Measurements from ENCODE around the gene ZSWIM4.
A peak's percentile ranks its signal among the peaks of the same experiment; 100 is the strongest.

Gene ZSWIM4

DNA sequence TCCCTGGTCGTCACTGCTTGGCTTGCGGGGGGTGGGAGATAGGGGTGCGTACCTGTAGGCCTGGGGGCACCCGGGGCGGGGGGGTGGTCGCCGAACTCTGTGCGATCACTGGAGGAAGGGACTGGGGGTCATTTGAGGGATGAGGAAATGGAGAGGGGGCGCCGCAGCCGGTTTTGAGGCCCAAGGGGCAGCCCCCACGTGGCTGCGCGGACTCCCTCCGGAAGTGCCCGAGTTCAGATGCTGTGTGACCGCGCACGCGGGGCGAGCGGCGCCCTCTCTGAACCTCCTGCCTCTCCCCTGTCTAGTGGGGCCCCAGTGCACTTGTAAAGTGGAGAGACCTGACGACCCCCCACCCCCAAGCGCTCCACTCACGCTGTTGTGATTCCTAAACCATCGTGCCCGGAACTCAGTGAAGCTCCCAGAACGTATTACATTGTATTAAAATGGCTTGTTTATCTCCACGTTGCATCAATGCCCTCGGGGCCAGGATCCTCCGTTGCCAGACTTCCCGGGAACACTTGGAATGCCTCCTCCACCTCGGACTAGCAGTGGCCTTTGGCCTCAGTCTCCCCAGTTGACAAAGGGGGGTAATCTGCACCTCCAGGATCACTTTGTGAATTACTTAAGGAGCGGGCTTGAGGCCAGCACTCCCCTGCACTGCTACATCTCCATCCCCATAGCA, 78.7 kb downstream of the ZSWIM4 start:
- DNase-seq (ENCODE audit: low read depth in 2 of 2) = no peak

DNA sequence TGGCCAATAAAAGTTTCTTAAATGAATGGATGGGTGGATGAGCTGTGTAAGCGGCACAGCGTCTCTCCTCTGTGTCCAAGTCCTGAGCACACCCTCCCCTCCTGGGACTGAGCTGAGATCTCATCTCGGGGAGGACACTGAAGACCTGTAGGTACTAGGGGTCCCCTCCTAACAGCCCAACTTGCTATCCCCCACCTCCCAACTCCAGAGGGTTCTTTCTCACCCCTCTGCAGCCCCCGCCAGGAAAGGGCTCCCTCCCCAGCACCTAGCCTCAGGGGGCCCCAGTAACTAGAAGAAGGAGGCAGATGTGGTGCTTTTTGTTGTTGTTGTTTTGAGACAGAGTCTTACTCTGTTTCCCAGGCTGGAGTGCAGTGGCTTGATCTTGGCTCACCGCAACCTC, 80.6 kb downstream of the ZSWIM4 start:
- DNase-seq (ENCODE audit: low read depth in 2 of 2) = no peak

DNA sequence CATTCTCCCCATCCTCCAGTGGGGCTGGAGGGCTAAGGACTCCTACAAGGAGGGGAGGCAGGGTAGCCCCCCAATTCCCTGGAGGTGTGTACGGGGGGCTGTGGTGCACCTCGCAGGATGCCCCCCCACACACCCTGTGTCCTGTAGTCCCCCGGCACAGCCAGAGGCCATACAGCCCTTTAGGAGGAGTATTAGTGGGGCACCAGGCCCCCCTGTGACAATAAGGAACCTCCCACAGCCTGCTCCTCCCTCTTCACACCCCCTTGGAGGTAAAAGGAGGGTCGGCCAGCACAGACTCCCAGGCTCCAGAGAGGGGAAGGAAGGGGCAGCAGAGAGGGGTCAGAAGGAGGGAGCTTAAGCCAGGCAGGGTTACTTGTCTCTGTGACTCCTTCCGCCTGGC, 81.6 kb downstream of the ZSWIM4 start, which contains the start of gene NANOS3:
Gene NANOS3, plus strand, starts transcription at position 301 of the 400 bp plus-strand sequence. CDS start 115 bp downstream, outside the sequence.
- no peak for DNase-seq (ENCODE audit: low read depth in 2 of 2)

DNA sequence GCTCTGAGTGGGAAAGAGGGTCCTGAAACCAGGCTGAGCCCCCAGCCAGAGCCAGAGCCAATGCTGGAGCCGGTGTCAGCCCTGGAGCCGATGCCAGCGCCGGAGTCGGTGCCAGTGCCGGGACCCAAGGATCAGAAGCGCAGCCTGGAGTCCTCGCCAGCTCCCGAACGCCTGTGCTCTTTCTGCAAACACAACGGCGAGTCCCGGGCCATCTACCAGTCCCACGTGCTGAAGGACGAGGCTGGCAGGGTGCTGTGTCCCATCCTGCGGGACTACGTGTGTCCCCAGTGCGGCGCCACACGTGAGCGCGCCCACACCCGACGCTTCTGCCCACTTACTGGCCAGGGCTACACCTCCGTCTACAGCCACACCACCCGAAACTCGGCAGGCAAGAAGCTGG, 82.1 kb downstream of the ZSWIM4 start:
- DNase-seq (ENCODE audit: low read depth in 2 of 2) = no peak

DNA sequence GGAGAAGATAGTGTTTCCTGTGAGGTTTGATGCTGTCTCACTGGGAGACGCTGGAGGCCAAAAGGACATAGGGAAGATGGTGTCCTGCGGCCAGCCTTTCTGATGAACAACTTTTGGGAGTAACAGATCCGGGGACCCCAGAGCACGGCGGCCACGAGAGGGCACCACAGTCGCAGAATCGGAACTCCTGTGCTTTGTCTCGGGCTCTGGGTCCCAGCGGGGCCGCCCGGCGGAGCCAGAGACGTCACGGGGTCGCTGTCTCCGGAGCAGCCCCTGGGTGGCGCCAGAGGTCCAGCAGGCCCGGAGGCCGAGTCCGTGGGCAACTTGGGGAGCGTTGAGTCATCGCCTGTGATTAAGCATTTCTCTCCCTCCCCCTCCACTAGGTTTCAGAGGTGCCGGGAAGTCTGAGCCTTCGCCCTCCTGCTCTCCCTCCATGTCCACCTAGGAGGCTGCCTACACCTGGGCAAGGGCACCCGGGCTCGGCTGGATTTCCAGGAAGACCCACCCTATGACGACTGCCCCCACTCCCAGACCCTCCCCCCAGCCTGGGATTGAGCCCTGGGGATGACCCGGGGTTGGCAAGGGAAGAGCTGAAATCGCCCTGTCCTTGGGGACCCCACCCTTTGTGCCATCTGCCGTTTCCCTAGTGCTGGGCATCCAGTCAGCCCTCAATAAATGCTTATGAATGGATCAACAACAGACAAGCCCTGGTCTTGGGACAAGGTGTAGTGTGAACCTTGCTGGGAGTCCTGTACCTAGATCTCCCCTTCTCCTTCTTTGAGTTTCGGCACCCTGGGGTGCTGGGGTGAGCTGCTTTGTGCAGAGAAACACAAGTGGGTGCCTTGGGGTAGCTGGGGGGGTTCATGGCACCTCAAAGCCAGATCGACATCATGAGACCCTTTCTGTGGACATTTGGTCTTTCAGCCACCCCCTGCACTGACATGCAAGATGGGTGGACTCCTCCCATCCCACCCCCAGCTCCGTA, 85.1 kb downstream of the ZSWIM4 start:
- DNase-seq (ENCODE audit: low read depth in 2 of 2) = peak; percentile 87 to 90

DNA sequence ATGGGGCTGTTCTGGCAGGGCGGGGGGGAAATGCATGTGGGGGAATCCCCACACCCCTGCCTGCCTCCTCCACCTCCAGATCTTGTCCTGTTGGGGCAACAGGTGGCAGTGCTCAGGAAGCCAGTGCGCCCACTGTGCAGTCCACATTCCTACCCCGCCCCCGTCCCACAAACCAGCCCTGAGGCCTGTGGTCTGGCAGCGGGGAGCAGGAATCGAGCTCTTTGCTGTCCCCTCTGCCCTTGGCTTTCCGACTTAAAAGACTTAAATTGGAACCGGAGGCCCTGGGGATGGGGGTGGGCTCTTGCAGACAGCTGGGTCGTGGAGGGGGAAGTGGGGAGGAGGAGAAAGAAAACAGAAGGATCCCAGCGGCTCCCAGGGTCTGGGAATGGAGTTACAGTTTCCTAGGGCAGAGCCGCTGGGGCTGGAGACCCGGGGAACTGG, 86.0 kb downstream of the ZSWIM4 start:
- DNase-seq (ENCODE audit: low read depth in 2 of 2) = no peak

Data from fibroblast of skin of left quadriceps (primary cell).